ENCODE measurements around the gene MCL1. TPM values are rescaled to one million over a fixed set of nuclear protein-coding genes. Genes with fewer than 3 reads are reported as not detected.

Gene MCL1
- total and polyA plus RNA-seq, 2 donors (not counting 1 experiment from before 2014, with no cell fraction given) = 219 to 266 TPM

GRCh38 chr1:150555971-150556865 is 23.2 kb downstream of the MCL1 start:
- Histone ChIP-seq H3K9me3 (ENCODE audit: control extremely low read depth in 1 of 3, control insufficient read depth in 2 of 3, insufficient read depth in 1 of 3, low read length in 2 of 3) (no peaks in the 10 kb centered on the region), H2AFZ (ENCODE audit: insufficient read depth, low read depth, low read length, poor library complexity, severe bottlenecking) (no peak overlapping the region), H3K4me2 (replicated peaks; ENCODE audit: low read depth, low read length, poor library complexity, severe bottlenecking) (no peak overlapping the region), H3K36me3 (replicated peaks in 1 of 2; ENCODE audit: control extremely low read depth in 1 of 2, control insufficient read depth in 1 of 2, extremely low read depth in 1 of 2, insufficient read depth in 2 of 2, low read length in 1 of 2) (no peaks in the 10 kb centered on the region), H3K4me1 (ENCODE audit: control insufficient read depth in 2 of 2, insufficient read depth in 2 of 2, low read length in 2 of 2) (peaks cover 19 to 30% of the 10 kb centered on the region in 2 donors), H4K20me1 (ENCODE audit: control insufficient read depth, insufficient read depth, low read length, poor library complexity, severe bottlenecking) (peaks cover 3% of the 10 kb centered on the region), H3K79me2 (ENCODE audit: control insufficient read depth, insufficient read depth, low read length) (peaks cover 11% of the 10 kb centered on the region), H3K27me3 (replicated peaks in 1 of 4; ENCODE audit: control extremely low read depth in 1 of 4, control insufficient read depth in 3 of 4, insufficient read depth in 4 of 4, low read length in 3 of 4) (peaks cover 0 to 6% (median 0%) of the 10 kb centered on the region in 4 experiments), H3K9ac (ENCODE audit: low read length) (no peak overlapping the region), H3K4me3 (ENCODE audit: control extremely low read depth in 1 of 5, extremely low read depth in 1 of 5, insufficient read depth in 1 of 5, low read depth in 2 of 5, low read length in 4 of 5) (no peak overlapping the region), H3K27ac (ENCODE audit: low read length in 2 of 2) (no peak overlapping the region)
- H3K27ac Mint-ChIP-seq = no peak overlapping the region
- no peaks in the 10 kb centered on the region for H3K27me3 Mint-ChIP-seq
- TF ChIP-seq CTCF (IDR thresholded peaks at IDR 0.05) = no peak
- no peak for TF ChIP-seq EZH2 (IDR thresholded peaks at IDR 0.05; ENCODE audit: borderline replicate concordance, insufficient read depth, low read depth, low read length, poor library complexity, severe bottlenecking)
- DNase-seq (no peak), ATAC-seq (ENCODE audit: low read depth) (no peak)
- intact Hi-C loops (cut with micrococcal nuclease) = no loop called here
- ChIA-PET CTCF (interaction anchor here (0.5 to 14.8 kb wide), 3 partner anchors 21 to 133 kb away, joined by 3 to 661 read pairs (median 497); partner anchors contain the start of genes ENSA and MCL1), POLR2A (no interaction called here)
- H3K9me3 Mint-ChIP-seq (ENCODE audit: insufficient read depth) = no peaks in the 10 kb centered on the region
- 93% methylated on average over 22 of the region's 26 CpGs for WGBS (ENCODE audit: insufficient coverage)
- H3K4me1 Mint-ChIP-seq = peaks cover 32% of the 10 kb centered on the region
- no peak overlapping the region for H3K4me3 Mint-ChIP-seq
